Motor neuron (in vitro differentiated cells): Measurements from ENCODE around the gene PPA2. TPM values are rescaled to one million over a fixed set of nuclear protein-coding genes. Genes with fewer than 3 reads are reported as not detected.

Experiments used
- ATAC-seq, 8 experiments: fragments of 200-7000 bp; cut with Tn5 transposase; replicated peaks in 6 of 8; 2 replicates each; pipeline ENCODE4 v1.8.0; 2021; ENCODE audit warnings: mild to moderate bottlenecking in 8 of 8, moderate library complexity in 8 of 8
- H3K27ac ChIP-seq, 2 donors: fragments of 250-450 bp; sonication (Bioruptor Pico); 2 replicates each; pipeline ENCODE4 v1.9.0; 2021; ENCODE audit warnings: antibody characterized with exemption in 2 of 2, mild to moderate bottlenecking in 2 of 2, moderate library complexity in 1 of 2
- H3K4me1 ChIP-seq, 2 donors: fragments of 250-450 bp; sonication (Bioruptor Pico); replicated peaks in 1 of 2; 2 replicates each; pipeline ENCODE4 v1.6.1; 2021; ENCODE audit warnings: antibody characterized with exemption in 2 of 2, mild to moderate bottlenecking in 2 of 2, moderate library complexity in 1 of 2
- H3K4me3 ChIP-seq, 5 donors: fragments of 250-450 bp; sonication (Bioruptor Pico); 2 replicates each; pipeline ENCODE4 v1.9.0; 2021; ENCODE audit warnings: antibody characterized with exemption in 5 of 5, mild to moderate bottlenecking in 5 of 5, moderate library complexity in 4 of 5
- WGBS, 10 experiments: fragments of 450-650 bp; shearing (Covaris generic); methylation state at CpG; one replicate each; pipeline ENCODE4 v1.0.0; 2022; 5-methylcytosine and 5-hydroxymethylcytosine counted together
- in situ Hi-C, 9 experiments: fragments of 400-800 bp; cut with MboI; loops; one replicate each; pipeline ENCODE4 v1.15.0; 2021; ENCODE audit warnings: low sequenced_read_pairs in 9 of 9, low pct_unique_long_range_greater_than_20kb in 2 of 9; ENCODE audit not compliant: unreplicated experiment in 9 of 9
- total RNA-seq, 8 experiments: library from RNA; unstranded; fragments of 300-600 nt; gene quantifications; 2 replicates each; pipeline versions ENCODE4 v1.2.3 to v1.2.4, GENCODE V29; 2022

Gene PPA2
- total RNA-seq = 100 to 1,000 TPM in 2 of 8 experiments, 10 to 100 TPM in 6; 63.4 to 145 (median 74.4) TPM

GRCh38 chr4:105473324-105474098, at the start of gene PPA2:
Gene PPA2 (minus strand): TSS chr4:105474062. CDS start chr4:105474050, 12 bp downstream.
- 0% methylated on average over 2 to 9 of the region's 72 CpGs; no CpG with 5 or more reads in 7 of the 10 experiments for WGBS, 10 experiments
- Histone ChIP-seq H3K4me1 (peaks cover 0 to 5% of the 10 kb centered on the region in 2 donors), H3K27ac (peak within 1 kb of the TSS; percentile 90 to 91), H3K4me3 (peak within 1 kb of the TSS; percentile 55 to 87 (median 77))
- peak; percentile 80 to 91 (median 88) for ATAC-seq
- in situ Hi-C loops = loop anchor here in 4 of 9 experiments (10.0 to 25.0 kb wide), 2 partner anchors 329 to 336 kb away; partner anchors contain the start of gene TET2 (in 4 of the 4)

DNA sequence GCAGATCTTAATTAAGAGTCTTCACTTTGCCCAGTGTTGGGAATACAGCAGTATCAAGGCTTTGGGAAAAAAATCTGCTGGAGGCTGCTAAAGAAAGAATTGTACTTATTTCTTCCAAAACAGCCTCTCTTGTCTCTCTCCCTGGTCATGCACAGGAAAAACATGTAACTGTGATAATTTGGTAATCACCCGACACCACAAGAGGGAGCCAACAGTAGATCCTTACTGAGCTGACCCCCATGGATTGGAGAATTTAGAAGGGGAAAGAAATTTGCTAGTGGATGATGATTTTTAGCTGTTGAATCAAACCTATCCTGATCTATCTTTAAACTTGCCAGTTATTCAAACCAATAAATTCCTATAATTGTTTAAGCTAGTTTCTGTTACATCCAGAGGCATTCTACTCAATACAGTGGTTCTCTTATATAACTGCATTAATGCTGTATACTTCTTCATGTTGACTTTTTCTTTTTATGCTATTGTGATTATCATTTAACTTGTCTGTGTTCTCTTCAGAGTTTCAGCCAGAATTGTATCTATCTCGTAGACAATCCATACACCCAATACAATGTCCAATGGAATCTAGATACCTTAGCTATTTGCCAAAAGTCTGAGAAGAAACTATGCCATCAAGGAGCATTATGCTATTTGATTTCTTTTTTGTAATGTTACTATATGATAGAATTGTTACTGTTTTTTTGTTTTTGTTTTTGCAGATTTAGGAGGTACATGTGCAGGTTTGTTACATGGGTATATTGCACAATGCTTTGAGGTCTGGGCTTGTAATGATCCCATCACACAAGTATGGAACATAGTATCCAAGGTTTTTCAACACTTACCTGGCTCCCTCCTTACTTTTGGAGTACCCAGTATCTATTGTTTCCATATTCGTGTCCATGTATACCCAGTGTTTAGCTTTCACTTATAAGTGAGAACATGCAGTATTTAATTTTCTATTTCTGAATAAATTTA, 47.2 kb upstream of the PPA2 start:
- WGBS, 10 experiments = 0 to 29% (median 13%) methylated on average over 2 to 3 of the region's 3 CpGs; no CpG with 5 or more reads in 1 of the 10 experiments
- Histone ChIP-seq H3K4me3 (no peak overlapping the region), H3K27ac (no peak overlapping the region), H3K4me1 (no peaks in the 10 kb centered on the region)
- in situ Hi-C loops = loop anchor here in 1 of 9 experiments (25.0 kb wide), 1 partner anchor 191 kb away; the partner anchor contains the start of genes GSTCD and INTS12
- peak in 7 of 8 experiments; percentile 44 to 92 (median 71) for ATAC-seq

- ATAC-seq = peak in 3 of 8 experiments; percentile 70 to 82 (median 73)
- Histone ChIP-seq H3K27ac (no peak overlapping the region), H3K4me3 (no peak overlapping the region), H3K4me1 (no peaks in the 10 kb centered on the region)
- in situ Hi-C loops = loop anchor here in 1 of 9 experiments (25.0 kb wide), 1 partner anchor 202 kb away; the partner anchor contains the start of genes GSTCD and INTS12
- WGBS, 10 experiments = 0 to 89% (median 40%) methylated on average over 1 to 2 of the region's 2 CpGs; no CpG with 5 or more reads in 1 of the 10 experiments
Observed at GRCh38 chr4:105510245-105510644, 36.4 kb upstream of the PPA2 start.

DNA sequence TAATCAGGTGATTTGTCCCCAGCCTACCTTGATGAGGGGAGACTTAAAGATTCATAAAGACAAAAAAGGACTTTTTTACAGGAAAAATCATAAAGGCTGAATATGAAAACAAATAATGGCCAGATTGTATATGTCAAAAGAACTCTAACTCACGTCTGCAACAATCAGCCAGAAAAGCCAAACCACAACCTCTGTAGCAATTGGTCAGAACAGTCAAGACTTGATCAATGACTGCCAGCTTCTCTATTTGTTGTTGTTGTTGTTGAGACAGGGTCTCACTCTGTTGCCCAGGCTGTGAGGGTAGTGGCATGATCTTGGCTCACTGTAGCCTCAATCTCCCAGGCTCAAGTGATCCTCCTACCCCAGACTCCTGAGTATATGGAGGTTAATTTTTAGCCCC, 35.9 kb upstream of the PPA2 start:
- Histone ChIP-seq H3K4me3 (no peak overlapping the region), H3K4me1 (no peaks in the 10 kb centered on the region), H3K27ac (no peak overlapping the region)
- 0 to 100% (median 57%) methylated on average over 1 of the region's 1 CpG; no CpG with 5 or more reads in 3 of the 10 experiments for WGBS, 10 experiments
- ATAC-seq = no peak
- in situ Hi-C loops = loop anchor here in 1 of 9 experiments (25.0 kb wide), 1 partner anchor 203 kb away; the partner anchor contains the start of genes GSTCD and INTS12

DNA sequence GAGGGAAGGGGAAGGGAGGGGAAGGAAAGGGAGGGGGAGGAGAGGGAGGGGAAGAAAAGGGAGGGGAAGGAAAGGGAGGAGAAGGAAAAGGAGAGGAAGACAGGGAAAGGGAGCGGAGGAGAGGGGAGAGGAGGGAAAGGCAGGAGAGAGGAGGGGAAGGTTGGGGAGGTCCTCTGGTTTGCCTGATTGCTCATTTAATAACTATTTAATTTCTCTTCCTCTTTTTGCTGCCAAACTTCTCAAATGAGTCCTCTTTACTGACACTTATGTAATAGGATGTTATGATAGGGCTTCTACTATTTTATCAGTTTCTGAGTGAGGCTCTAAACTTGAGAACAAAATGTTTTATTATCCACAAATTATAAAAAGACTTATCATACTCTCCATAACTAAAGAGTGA, 35.4 kb upstream of the PPA2 start:
- WGBS, 10 experiments = 57% methylated on average over 1 of the region's 1 CpG; no CpG with 5 or more reads in 9 of the 10 experiments
- in situ Hi-C loops = loop anchor here in 1 of 9 experiments (25.0 kb wide), 1 partner anchor 203 kb away; the partner anchor contains the start of genes GSTCD and INTS12
- ATAC-seq = no peak
- Histone ChIP-seq H3K4me1 (no peaks in the 10 kb centered on the region), H3K4me3 (no peak overlapping the region), H3K27ac (no peak overlapping the region)

- 0 to 69% (median 30%) methylated on average over 1 to 2 of the region's 2 CpGs; no CpG with 5 or more reads in 3 of the 10 experiments for WGBS, 10 experiments
- Histone ChIP-seq H3K4me1 (no peaks in the 10 kb centered on the region), H3K4me3 (no peak overlapping the region), H3K27ac (no peak overlapping the region)
- in situ Hi-C loops = loop anchor here in 1 of 9 experiments (25.0 kb wide), 1 partner anchor 208 kb away; the partner anchor contains the start of genes GSTCD and INTS12
- ATAC-seq = no peak
Observed at GRCh38 chr4:105504744-105505143, 30.9 kb upstream of the PPA2 start.

DNA sequence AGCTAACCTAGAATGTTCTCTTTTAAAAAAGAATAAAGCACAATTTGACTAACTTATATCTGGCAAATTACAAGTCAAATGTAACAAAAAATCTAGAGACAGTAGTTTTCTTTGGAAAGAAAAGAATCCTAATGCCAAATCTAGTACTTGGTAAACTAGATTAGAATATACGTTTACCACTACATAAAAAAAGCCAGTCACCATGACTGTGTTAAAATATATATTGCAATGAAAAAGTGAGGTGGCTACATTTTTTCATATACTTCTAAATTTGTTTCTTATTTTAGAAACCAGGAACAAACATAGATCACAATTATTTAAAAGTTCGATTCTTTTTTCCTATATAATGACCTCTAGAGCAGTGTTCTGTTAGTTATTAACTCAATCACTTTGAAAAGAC, 29.6 kb upstream of the PPA2 start:
- Histone ChIP-seq H3K27ac (no peak overlapping the region), H3K4me1 (no peaks in the 10 kb centered on the region), H3K4me3 (no peak overlapping the region)
- no peak for ATAC-seq
- WGBS, 10 experiments = 12 to 100% (median 81%) methylated on average over 1 to 2 of the region's 2 CpGs
- in situ Hi-C loops = loop anchor here in 1 of 9 experiments (25.0 kb wide), 1 partner anchor 209 kb away; the partner anchor contains the start of genes GSTCD and INTS12

- Histone ChIP-seq H3K4me1 (no peaks in the 10 kb centered on the region), H3K4me3 (no peak overlapping the region), H3K27ac (no peak overlapping the region)
- WGBS, 10 experiments = 0 to 50% (median 34%) methylated on average over 1 to 2 of the region's 2 CpGs
- in situ Hi-C loops = no loop called here
- peak in 1 of 8 experiments; percentile 62 for ATAC-seq
Observed at GRCh38 chr4:105496899-105497298, 23.0 kb upstream of the PPA2 start.

DNA sequence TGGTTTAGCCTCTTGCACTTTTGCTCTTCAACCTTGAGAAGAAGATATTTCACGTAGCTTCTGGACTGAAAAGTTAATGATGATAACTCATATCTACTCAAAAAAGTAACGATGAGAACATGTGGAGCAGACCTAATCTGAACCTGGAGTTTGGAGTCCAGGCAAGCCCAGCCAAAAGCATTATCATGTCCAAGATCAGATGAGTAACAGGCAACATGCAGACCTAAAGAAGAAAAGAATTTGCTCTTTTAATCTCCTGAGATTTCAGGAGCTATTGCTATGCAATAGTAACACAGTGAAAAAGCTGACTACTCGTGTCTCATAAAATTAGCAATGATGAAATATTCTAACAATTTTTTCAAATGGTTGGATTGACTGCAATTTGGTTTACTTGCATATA, 21.8 kb upstream of the PPA2 start:
- WGBS, 10 experiments = 0 to 100% (median 80%) methylated on average over 1 to 3 of the region's 3 CpGs; no CpG with 5 or more reads in 1 of the 10 experiments
- ATAC-seq = no peak
- in situ Hi-C loops = no loop called here
- Histone ChIP-seq H3K4me3 (no peak overlapping the region), H3K27ac (no peak overlapping the region), H3K4me1 (no peaks in the 10 kb centered on the region)

- no peak for ATAC-seq
- no peak overlapping the region for H3K27ac ChIP-seq
- WGBS, 10 experiments = 0 to 56% (median 50%) methylated on average over 1 of the region's 1 CpG; no CpG with 5 or more reads in 5 of the 10 experiments
- no peaks in the 10 kb centered on the region for H3K4me1 ChIP-seq
- in situ Hi-C loops = no loop called here
- H3K4me3 ChIP-seq = no peak overlapping the region
Observed at GRCh38 chr4:105490523-105490922, 16.7 kb upstream of the PPA2 start.

DNA sequence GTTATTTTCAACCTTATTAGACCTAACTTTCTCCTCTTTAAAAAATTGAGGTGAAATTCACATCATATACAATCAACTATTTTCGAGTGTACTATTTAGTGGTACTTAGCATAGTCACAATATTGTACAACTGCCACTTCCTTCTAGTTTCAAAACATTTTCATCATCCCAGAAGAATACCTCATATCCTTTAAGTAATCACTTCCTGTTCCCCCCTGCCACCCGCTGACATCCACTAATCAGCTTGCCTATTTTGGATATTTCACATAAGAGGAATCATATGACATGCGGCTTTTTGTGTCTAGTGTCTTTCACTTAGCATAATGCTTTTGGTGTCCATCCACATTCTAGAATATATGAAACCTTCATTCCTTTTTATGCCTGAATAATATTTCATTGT, 10.0 kb upstream of the PPA2 start:
- H3K27ac ChIP-seq = no peak overlapping the region
- in situ Hi-C loops = no loop called here
- H3K4me1 ChIP-seq = no peaks in the 10 kb centered on the region
- no peak for ATAC-seq
- 36 to 100% (median 97%) methylated on average over 1 to 3 of the region's 3 CpGs; no CpG with 5 or more reads in 1 of the 10 experiments for WGBS, 10 experiments
- H3K4me3 ChIP-seq = no peak overlapping the region

- 0 to 88% (median 25%) methylated on average over 1 to 12 of the region's 23 CpGs; no CpG with 5 or more reads in 2 of the 10 experiments for WGBS, 10 experiments
- peak in 4 of 8 experiments; percentile 1 to 22 (median 6) for ATAC-seq
- H3K27ac ChIP-seq = peak overlapping the region in 1 of 2 donors; percentile 90
- peak overlapping the region; percentile 55 to 87 (median 77) for H3K4me3 ChIP-seq
- peaks cover 0 to 5% of the 10 kb centered on the region in 2 donors for H3K4me1 ChIP-seq
- in situ Hi-C loops = loop anchor here in 4 of 9 experiments (10.0 to 25.0 kb wide), 2 partner anchors 329 to 337 kb away; partner anchors contain the start of gene TET2 (in 4 of the 4)
Observed at GRCh38 chr4:105474099-105474518, 247 bp upstream of the PPA2 start.
